ENCODE data around the gene MORC2. TPM values are rescaled to one million over a fixed set of nuclear protein-coding genes. Genes with fewer than 3 reads are reported as not detected.

The MORC2 gene
- total RNA-seq, 1 donor from 2014 or later, result 20.0 TPM

DNA sequence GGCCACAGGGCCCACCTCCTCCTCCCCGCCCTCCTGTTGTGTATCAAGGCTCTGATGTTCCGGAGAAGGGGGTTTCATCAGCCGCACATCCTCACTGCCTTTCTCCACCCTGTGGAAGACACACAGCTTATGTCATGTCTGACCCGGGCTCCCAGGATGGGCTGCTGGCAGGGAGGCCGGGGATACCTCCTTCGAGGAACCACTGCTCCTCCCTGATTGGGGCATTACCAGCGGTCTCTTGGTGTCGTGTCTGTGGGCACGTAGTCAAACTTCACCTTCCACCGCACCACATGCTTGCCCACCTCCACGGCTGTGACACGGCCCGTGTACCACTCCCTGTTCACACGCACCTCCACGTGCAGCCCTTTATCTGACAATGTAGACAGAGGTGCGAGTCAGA is 35.9 kb downstream of the MORC2 start:
- DNase-seq (no peak), ATAC-seq (no peak)
- peaks cover 100% of the 10 kb centered on the region for H3K36me3 ChIP-seq
- intact Hi-C loops (cut with DNase I), result no loop called here
- no peaks in the 10 kb centered on the region for H3K4me1 ChIP-seq
- H3K27me3 ChIP-seq, result no peaks in the 10 kb centered on the region
- no peaks in the 10 kb centered on the region for H3K9me3 ChIP-seq
- no peak overlapping the region for H3K27ac ChIP-seq
- TF ChIP-seq, protein P1, sequence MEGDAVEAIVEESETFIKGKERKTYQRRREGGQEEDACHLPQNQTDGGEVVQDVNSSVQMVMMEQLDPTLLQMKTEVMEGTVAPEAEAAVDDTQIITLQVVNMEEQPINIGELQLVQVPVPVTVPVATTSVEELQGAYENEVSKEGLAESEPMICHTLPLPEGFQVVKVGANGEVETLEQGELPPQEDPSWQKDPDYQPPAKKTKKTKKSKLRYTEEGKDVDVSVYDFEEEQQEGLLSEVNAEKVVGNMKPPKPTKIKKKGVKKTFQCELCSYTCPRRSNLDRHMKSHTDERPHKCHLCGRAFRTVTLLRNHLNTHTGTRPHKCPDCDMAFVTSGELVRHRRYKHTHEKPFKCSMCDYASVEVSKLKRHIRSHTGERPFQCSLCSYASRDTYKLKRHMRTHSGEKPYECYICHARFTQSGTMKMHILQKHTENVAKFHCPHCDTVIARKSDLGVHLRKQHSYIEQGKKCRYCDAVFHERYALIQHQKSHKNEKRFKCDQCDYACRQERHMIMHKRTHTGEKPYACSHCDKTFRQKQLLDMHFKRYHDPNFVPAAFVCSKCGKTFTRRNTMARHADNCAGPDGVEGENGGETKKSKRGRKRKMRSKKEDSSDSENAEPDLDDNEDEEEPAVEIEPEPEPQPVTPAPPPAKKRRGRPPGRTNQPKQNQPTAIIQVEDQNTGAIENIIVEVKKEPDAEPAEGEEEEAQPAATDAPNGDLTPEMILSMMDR (IDR thresholded peaks at IDR 0.05), result no peak
- H3K4me3 ChIP-seq, result no peak overlapping the region

DNA sequence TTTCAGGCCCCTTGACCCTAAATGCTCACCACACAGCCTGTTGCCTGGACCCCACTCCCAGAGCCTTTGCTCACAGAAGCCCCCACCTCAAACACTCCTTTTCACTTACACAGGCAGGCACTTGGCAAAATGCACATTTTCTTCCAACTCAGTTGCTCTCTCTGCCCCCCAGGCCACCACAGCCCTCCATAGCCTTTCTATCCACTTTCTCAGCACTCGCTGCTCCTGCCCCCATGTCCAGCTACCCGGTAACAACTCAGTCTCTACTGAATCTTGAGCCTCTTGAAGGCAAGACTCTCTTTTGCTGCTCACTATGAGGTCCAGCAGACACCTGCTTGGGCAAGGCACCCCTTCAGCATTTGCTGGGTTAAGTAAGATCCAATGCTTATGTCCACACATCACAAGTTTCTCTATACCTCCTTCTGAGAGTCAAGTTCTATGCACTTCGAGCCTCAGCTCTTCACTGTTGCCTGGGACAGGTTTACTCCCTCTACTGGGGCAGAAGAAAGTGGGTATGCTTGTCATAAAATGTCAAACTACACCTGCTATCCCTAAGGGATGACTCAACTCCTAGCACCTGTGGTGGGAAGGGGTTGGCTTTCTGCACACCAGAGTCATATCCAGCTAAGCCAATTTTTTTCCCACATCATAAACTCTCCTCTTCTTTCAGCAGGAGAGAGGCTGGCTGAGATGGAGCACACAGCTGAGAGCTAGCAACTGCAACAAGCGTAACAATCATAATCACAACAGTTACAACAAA is 36.9 kb downstream of the MORC2 start:
- DNase-seq (no peak), ATAC-seq (no peak)
- no peak overlapping the region for H3K27ac ChIP-seq
- no peaks in the 10 kb centered on the region for H3K9me3 ChIP-seq
- H3K36me3 ChIP-seq, result peaks cover 99% of the 10 kb centered on the region
- H3K4me1 ChIP-seq, result no peaks in the 10 kb centered on the region
- H3K4me3 ChIP-seq, result no peak overlapping the region
- no peaks in the 10 kb centered on the region for H3K27me3 ChIP-seq
- TF ChIP-seq, protein P1 (IDR thresholded peaks at IDR 0.05), result no peak
- intact Hi-C loops (cut with DNase I), result no loop called here

DNA sequence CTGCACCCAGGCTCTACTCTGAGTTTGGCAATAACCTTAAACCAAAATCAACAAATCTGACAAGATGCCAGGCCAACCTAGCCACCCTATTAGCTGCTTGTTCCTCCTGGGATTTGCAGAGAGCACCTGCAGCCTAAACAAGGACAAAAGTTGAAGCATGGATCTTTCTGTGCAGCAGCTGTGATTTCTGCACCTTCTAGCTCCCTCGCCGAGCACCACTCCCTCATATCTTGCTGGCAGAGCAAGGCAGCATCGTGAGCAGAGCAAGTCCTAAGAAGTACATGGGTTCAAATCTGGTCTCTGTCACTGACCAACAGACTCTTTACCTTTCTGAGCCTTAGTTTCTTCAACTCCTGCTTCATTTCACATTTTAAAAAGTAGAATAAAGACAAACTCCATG is 38.3 kb downstream of the MORC2 start:
- TF ChIP-seq, protein P1 (IDR thresholded peaks at IDR 0.05), result no peak
- no peaks in the 10 kb centered on the region for H3K4me1 ChIP-seq
- no peak for ATAC-seq
- peaks cover 92% of the 10 kb centered on the region for H3K36me3 ChIP-seq
- intact Hi-C loops (cut with DNase I), result no loop called here
- no peak for DNase-seq
- H3K27me3 ChIP-seq, result no peaks in the 10 kb centered on the region
- H3K4me3 ChIP-seq, result no peak overlapping the region
- no peaks in the 10 kb centered on the region for H3K9me3 ChIP-seq
- no peak overlapping the region for H3K27ac ChIP-seq

DNA sequence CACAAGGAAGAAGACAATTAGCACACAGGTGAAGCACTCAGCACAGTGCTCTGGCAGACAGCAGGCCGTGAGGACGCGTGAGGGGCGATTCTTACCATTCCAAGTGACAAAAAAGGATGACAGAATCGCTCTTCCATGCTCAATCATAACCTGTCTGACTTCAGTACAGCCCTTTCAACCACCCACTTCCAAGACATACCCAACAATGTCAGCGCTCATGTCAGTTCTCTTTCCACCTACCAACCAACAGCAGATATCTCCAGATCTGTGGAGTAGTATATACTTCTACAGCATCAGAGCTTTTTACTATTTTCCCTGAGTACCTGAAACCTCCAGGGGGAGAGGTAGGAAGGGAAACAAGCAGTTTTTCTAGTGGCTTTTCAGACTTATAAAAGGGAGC is 40.2 kb downstream of the MORC2 start:
- Histone ChIP-seq H3K36me3 (peaks cover 74% of the 10 kb centered on the region), H3K4me3 (no peak overlapping the region), H3K4me1 (no peaks in the 10 kb centered on the region), H3K27ac (no peak overlapping the region), H3K9me3 (no peaks in the 10 kb centered on the region), H3K27me3 (no peaks in the 10 kb centered on the region)
- intact Hi-C loops (cut with DNase I), result no loop called here
- ATAC-seq (no peak), DNase-seq (no peak)
- TF ChIP-seq, protein P1 (IDR thresholded peaks at IDR 0.05), result no peak

DNA sequence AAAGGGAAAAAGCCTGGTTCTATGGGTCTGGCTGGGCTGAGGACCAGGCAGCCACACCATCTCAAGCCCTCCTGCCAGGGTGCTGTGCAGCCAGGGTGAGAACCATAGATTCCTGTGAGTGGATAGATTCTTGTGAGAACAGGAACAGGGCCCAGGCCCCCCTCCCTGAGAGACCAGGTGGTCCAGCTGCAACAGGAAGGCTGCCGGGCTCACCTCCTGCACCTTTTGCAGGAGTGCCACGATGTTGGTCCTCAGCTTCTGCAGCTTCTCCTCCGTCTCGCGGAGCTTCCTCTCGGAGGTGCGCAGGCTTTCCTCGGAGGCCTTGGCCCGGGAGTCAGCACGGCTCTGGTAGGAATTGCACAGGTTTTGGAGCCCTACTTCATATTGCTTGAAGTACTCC is 40.8 kb downstream of the MORC2 start:
- ATAC-seq, result no peak
- DNase-seq, result no peak
- no peaks in the 10 kb centered on the region for H3K9me3 ChIP-seq
- no peak overlapping the region for H3K27ac ChIP-seq
- H3K4me1 ChIP-seq, result no peaks in the 10 kb centered on the region
- TF ChIP-seq, protein P1 (IDR thresholded peaks at IDR 0.05), result no peak
- no peak overlapping the region for H3K4me3 ChIP-seq
- no peaks in the 10 kb centered on the region for H3K27me3 ChIP-seq
- intact Hi-C loops (cut with DNase I), result no loop called here
- H3K36me3 ChIP-seq, result peaks cover 68% of the 10 kb centered on the region

Measured in upper lobe of right lung (tissue), 1 donor.